A673 (cell line): Measurements from ENCODE around the gene DKK3. TPM values are rescaled to one million over a fixed set of nuclear protein-coding genes. Genes with fewer than 3 reads are reported as not detected.

Experiments
- BruUV-seq: library from RNA; stranded (reverse); fragments of 400-500 nt; replicated peaks from 2 replicates; lab custom pipeline; 2021; lab: Mats Ljungman, UMichigan
- CTCF ChIA-PET: fragments of 300-600 bp; sonication (Branson Sonifier 250); formaldehyde crosslinking; loops from one replicate; lab custom pipeline; 2022; ENCODE audit warnings: antibody characterized with exemption; lab: Charles Lee
- POLR2A ChIA-PET: fragments of 300-600 bp; sonication (Branson Sonifier 250); formaldehyde crosslinking; loops from one replicate; lab custom pipeline; 2022; ENCODE audit warnings: antibody characterized with exemption; ENCODE audit not compliant: low non-redundant PET; lab: Charles Lee
- DNase-seq: peaks from one replicate; pipeline ENCODE4 v3.0.0-alpha.2; 2015; ENCODE audit warnings: low spot score
- H3K27ac ChIP-seq: fragments of 200-600 bp; sonication (generic); 2 replicates; pipeline ENCODE4 v1.5.1; 2016; ENCODE audit warnings: mixed run types, low read depth, mild to moderate bottlenecking, mixed read lengths, antibody characterized with exemption, low read length; ENCODE audit not compliant: poor library complexity, severe bottlenecking
- H3K27me3 ChIP-seq: fragments of 200-600 bp; sonication (generic); replicated peaks from 2 replicates; pipeline ENCODE4 v1.6.1; 2017; ENCODE audit warnings: mixed run types, low read depth, mild to moderate bottlenecking, mixed read lengths, antibody characterized with exemption, low read length; ENCODE audit not compliant: insufficient read depth, poor library complexity
- H3K36me3 ChIP-seq: fragments of 200-600 bp; sonication (generic); 2 replicates; pipeline ENCODE4 v1.6.1; 2016; ENCODE audit warnings: mixed run types, mild to moderate bottlenecking, mixed read lengths, antibody characterized with exemption, low read length; ENCODE audit not compliant: insufficient read depth, poor library complexity, severe bottlenecking
- H3K4me1 ChIP-seq: fragments of 200-600 bp; sonication (generic); 2 replicates; pipeline ENCODE4 v1.6.1; 2017; ENCODE audit warnings: mixed run types, mild to moderate bottlenecking, mixed read lengths, antibody characterized with exemption, low read length; ENCODE audit not compliant: insufficient read depth, poor library complexity, severe bottlenecking
- H3K4me3 ChIP-seq: fragments of 200-600 bp; sonication (generic); 2 replicates; pipeline ENCODE4 v1.5.1; 2016; ENCODE audit warnings: low read depth, mixed run types, mild to moderate bottlenecking, mixed read lengths, low read length; ENCODE audit not compliant: poor library complexity, severe bottlenecking
- H3K9me3 ChIP-seq: fragments of 200-600 bp; sonication (generic); 2 replicates; pipeline ENCODE4 v1.6.1; 2016; ENCODE audit warnings: mixed run types, low read depth, mild to moderate bottlenecking, mixed read lengths, antibody characterized with exemption, low read length; ENCODE audit not compliant: poor library complexity, severe bottlenecking
- EZH2 ChIP-seq: fragments of 200-600 bp; sonication (generic); IDR thresholded peaks from 2 replicates; pipeline ENCODE4 v1.6.1; 2017; ENCODE audit warnings: borderline replicate concordance, low read depth, mild to moderate bottlenecking, mixed read lengths, antibody characterized with exemption, low read length; ENCODE audit not compliant: poor library complexity, severe bottlenecking
- intact Hi-C: fragments of 100-400 bp; cut with micrococcal nuclease; formaldehyde crosslinking; loops from one replicate; pipeline ENCODE4 v1.10.0; 2022; ENCODE audit not compliant: unreplicated experiment
- total RNA-seq: library from RNA; stranded (reverse); gene quantifications from 2 replicates; pipeline ENCODE4 v1.2.3, GENCODE V29; 2021
- TF ChIP-seq, protein P1 (sequence below): fragments of 300-800, 200-600 bp; sonication (generic); conservative IDR thresholded peaks from 2 replicates; pipeline ENCODE4 v1.5.1; 2017; ENCODE audit warnings: low read depth, mild to moderate bottlenecking, antibody characterized with exemption, low read length, moderate library complexity, mixed read lengths

Gene DKK3
- total RNA-seq, 1 experiment from 2014 or later, result 0.77 TPM

DNA sequence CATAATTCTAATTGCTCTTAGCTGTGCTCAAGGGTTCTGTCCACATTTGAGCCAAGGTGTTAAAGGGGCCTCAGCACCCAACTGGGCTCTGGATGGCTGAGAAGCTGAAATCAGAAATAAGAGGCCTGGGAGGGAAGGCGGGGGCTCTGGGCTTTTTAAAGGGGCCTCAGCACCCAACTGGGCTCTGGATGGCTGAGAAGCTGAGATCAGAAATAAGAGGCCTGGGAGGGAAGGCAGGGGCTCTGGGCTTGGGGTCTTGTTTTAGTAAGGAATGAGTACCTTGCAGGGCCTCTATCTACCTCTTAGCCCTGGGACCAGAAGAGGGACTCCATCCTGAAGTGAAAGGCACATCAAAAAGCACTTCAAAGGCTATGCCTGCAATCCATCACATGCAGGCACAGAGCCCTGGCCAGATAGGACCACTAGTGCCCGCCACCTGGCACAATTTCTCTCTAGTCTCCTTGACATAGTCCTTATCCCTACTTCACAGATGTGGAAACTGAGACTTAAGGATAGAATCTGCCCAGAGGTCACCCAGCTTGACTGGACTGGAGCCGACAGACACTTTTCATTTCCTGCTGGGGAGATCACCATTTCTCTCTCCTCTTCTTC lies 35.6 kb downstream of the DKK3 start:
- H3K27ac ChIP-seq, result no peak overlapping the region
- no peaks in the 10 kb centered on the region for H3K9me3 ChIP-seq
- H3K36me3 ChIP-seq, result no peaks in the 10 kb centered on the region
- H3K4me3 ChIP-seq, result no peak overlapping the region
- no peak for DNase-seq
- peaks cover 30% of the 10 kb centered on the region for H3K4me1 ChIP-seq
- POLR2A ChIA-PET, result no interaction called here
- intact Hi-C loops, result no loop called here
- BruUV-seq, result no TSS peak
- no peaks in the 10 kb centered on the region for H3K27me3 ChIP-seq
- TF ChIP-seq, protein P1, sequence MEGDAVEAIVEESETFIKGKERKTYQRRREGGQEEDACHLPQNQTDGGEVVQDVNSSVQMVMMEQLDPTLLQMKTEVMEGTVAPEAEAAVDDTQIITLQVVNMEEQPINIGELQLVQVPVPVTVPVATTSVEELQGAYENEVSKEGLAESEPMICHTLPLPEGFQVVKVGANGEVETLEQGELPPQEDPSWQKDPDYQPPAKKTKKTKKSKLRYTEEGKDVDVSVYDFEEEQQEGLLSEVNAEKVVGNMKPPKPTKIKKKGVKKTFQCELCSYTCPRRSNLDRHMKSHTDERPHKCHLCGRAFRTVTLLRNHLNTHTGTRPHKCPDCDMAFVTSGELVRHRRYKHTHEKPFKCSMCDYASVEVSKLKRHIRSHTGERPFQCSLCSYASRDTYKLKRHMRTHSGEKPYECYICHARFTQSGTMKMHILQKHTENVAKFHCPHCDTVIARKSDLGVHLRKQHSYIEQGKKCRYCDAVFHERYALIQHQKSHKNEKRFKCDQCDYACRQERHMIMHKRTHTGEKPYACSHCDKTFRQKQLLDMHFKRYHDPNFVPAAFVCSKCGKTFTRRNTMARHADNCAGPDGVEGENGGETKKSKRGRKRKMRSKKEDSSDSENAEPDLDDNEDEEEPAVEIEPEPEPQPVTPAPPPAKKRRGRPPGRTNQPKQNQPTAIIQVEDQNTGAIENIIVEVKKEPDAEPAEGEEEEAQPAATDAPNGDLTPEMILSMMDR, result no peak
- no peak for TF ChIP-seq EZH2
- CTCF ChIA-PET, result no interaction called here

DNA sequence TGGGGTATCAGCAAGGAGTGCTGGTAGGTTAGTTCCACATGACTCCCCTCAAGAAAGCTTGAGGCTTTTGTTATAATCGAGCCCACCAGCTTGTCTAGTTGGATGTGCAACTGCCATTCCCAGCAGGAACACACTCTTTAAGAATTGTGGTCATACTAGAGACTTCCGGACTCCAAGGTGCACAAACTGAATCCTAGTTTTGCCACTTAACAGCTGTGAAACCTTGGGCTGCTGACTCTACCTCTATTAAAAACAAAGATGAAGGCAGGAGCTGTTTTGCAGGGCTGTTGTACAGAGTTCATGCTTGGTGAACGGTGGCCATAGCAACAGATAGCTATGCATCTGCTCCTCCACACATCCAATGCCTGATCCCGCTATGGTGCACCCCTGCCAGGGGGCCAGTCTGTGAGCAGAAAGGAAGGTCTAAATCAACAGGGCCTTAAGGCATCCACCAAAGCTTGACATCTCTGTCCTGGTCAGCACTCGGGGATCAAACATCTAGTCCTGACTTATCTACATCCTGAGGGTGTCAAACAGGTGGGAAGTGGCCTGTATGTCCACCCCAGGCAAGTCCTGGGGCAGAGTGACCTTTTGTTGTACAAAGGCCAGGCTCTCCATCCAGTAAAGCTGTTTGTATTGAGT lies 36.4 kb downstream of the DKK3 start:
- ChIA-PET POLR2A (no interaction called here), CTCF (no interaction called here)
- DNase-seq, result no peak
- H3K4me3 ChIP-seq, result no peak overlapping the region
- BruUV-seq, result no TSS peak
- TF ChIP-seq, protein P1, result no peak
- no peak for TF ChIP-seq EZH2
- H3K4me1 ChIP-seq, result peaks cover 22% of the 10 kb centered on the region
- intact Hi-C loops, result no loop called here
- H3K9me3 ChIP-seq, result no peaks in the 10 kb centered on the region
- H3K27me3 ChIP-seq, result no peaks in the 10 kb centered on the region
- H3K36me3 ChIP-seq, result no peaks in the 10 kb centered on the region
- no peak overlapping the region for H3K27ac ChIP-seq

DNA sequence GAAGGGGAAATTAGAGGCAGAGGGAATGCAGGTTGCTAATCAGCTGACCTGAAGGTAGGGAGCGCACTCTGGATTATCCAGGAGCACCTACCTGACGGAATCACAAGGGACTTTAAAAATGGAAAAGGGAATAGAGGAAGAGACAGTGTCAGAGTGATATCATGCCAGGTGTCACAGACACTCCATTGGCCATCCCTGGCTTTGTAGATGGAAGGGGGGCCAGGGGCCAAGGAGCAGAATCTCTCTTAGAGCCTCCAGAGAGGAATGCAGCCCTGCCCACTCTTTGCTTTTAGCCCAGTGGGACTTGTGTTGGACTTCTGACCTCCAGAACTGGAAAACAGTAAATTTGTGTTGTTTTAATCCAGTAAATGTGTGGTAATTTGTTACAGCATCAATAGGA lies 37.9 kb downstream of the DKK3 start:
- CTCF ChIA-PET, result no interaction called here
- no peaks in the 10 kb centered on the region for H3K9me3 ChIP-seq
- no peak for TF ChIP-seq EZH2
- TF ChIP-seq, protein P1, result no peak
- H3K27me3 ChIP-seq, result no peaks in the 10 kb centered on the region
- H3K4me1 ChIP-seq, result peaks cover 20% of the 10 kb centered on the region
- no peak for DNase-seq
- no TSS peak for BruUV-seq
- intact Hi-C loops, result no loop called here
- POLR2A ChIA-PET, result no interaction called here
- H3K27ac ChIP-seq, result no peak overlapping the region
- no peak overlapping the region for H3K4me3 ChIP-seq
- no peaks in the 10 kb centered on the region for H3K36me3 ChIP-seq
